H1 (cell line): ENCODE measurements around the gene UCN. TPM values are rescaled to one million over a fixed set of nuclear protein-coding genes. Genes with fewer than 3 reads are reported as not detected.

Experiments used
- PHF8 ChIP-seq: fragments of 200-600 bp; sonication (generic); conservative IDR thresholded peaks from 2 replicates; pipeline ENCODE4 v1.7.1; 2012; ENCODE audit warnings: low read depth, mild to moderate bottlenecking, inconsistent platforms, low read length, moderate library complexity
- SIN3A ChIP-seq, 2 experiments: IDR thresholded peaks in 1 of 2; conservative IDR thresholded peaks in 1 of 2; 2 replicates each; pipeline ENCODE4 v1.6.1; 2011 to 2012; ENCODE audit warnings: low read length in 2 of 2, improper control_type of control experiment in 1 of 2, low read depth in 1 of 2, mild to moderate bottlenecking in 1 of 2
- SUZ12 ChIP-seq: fragments of 200-600 bp; sonication (generic); IDR thresholded peaks from 2 replicates; pipeline ENCODE4 v1.6.1; 2012; ENCODE audit warnings: mild to moderate bottlenecking, inconsistent platforms, low read length, moderate library complexity, mixed read lengths
- TAF1 ChIP-seq: IDR thresholded peaks from 2 replicates; pipeline ENCODE4 v1.6.1; 2011; ENCODE audit warnings: mild to moderate bottlenecking, low read depth, low read length
- TEAD4 ChIP-seq: IDR thresholded peaks from 2 replicates; pipeline ENCODE4 v1.6.1; 2012; ENCODE audit warnings: low read depth, low read length, inconsistent platforms, mixed read lengths
- polyA plus RNA-seq, 7 experiments: library from polyadenylated mRNA; depleted of rRNA in 3 of 7; stranded (reverse) in 5 of 7; unstranded in 2 of 7; fragments of >200 nt in 5 of 7; fragments of 200-250 nt in 2 of 7; gene quantifications; 1 replicate in 5 of 7; 2 replicates in 1 of 7; 4 replicates in 1 of 7; pipeline versions ENCODE4 v1.2.1 to v1.2.3, GENCODE V29; 2011 to 2013; ENCODE audit warnings: missing spikeins in 2 of 7, mixed read lengths in 2 of 7
- total RNA-seq: library from RNA; stranded (reverse); fragmentation: NEBNext Ultra II Directional; extraction: Animal tissue kit (Norgen Biotek cat#: 25700); gene quantifications from 2 replicates; pipeline ENCODE4 v1.2.1, GENCODE V29; 2021

Gene UCN
- total and polyA plus RNA-seq, 2 of the 8 experiments (the other 6 are each of a cell fraction or from before 2014, with no cell fraction given): 0.35 TPM; not detected in 1

DNA sequence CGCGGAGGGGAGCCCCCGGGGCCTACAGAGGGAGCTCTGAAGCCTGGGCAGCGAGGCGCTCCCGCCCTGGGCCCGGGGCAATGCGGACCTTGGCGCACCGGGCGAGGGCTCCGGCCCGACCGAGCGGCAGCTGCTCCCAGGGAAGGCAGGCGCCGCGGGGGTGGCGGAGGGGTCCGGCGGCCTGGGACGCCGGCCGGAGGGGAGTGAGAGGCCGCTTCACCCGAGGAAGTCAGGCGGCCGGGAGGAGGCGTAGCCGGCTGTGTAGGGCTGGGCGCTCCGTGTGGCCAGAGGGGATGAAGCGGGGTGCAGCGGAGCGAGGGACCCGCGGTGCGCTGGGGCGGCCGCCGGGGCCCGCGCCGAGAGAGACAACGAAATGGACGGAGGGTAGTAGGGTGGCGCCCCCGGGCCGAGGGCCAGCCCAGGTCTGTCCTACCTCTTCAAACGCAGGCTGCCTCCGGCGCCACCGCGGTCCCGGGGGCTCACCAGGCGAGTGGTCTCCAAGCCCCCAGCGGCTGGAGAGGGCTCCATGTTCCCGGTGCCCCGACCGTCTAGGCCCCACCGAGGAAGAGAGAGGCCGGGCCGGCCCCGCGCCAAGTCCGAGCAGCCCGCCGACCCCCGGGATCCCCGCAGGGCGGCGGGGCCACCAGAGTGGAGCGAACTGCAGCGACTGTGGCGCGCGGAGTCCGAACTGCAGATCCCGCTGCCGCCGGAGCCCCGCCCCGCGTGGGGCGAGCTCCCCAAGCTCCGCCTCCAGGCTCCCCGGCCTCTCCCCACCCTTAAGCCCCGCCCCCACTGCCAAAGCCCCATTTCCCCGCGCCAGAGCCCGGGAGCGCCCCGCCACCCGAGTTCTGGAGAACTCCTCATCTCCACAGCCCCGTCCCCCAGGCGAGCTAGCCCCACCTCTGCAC lies 45.6 kb downstream of the UCN start, which contains the start of gene SLC30A3 (continued):
- TF ChIP-seq SIN3A (conservative IDR thresholded peaks at IDR 0.05 in 1 of 2, IDR thresholded peaks at IDR 0.05 in 1 of 2; ENCODE audit: low read depth in 1 of 2, low read length in 2 of 2) (peak in 1 of 2 experiments; percentile 35; a peak in 1 of 4 replicates), TEAD4 (no peak), PHF8 (peak; percentile 30), TAF1 (0 out of 2 replicates have a peak, but pooled peaks have one; percentile 30), SUZ12 (peak; percentile 2; the same call in 1 of the 2 replicates)
